ENCODE data around the gene BAIAP2. TPM values are rescaled to one million over a fixed set of nuclear protein-coding genes. Genes with fewer than 3 reads are reported as not detected.

Gene BAIAP2
- polyA plus RNA-seq, 1 donor from 2014 or later = 17.5 TPM

GRCh38 chr17:81150377-81151077 lies 115.6 kb downstream of the BAIAP2 start:
- H3K4me3 ChIP-seq (ENCODE audit: low read length) = no peak overlapping the region
- no peaks in the 10 kb centered on the region for H3K27me3 ChIP-seq (ENCODE audit: insufficient read depth, low read depth, low read length)
- H2AFZ ChIP-seq (ENCODE audit: low read depth, low read length) = no peak overlapping the region
- H3F3A ChIP-seq (ENCODE audit: insufficient read depth, low read length, poor library complexity, severe bottlenecking) = no peaks in the 10 kb centered on the region
- no peaks in the 10 kb centered on the region for H3K9me2 ChIP-seq (ENCODE audit: insufficient read depth, low read length)
- H3K9me3 ChIP-seq (ENCODE audit: low read length) = no peaks in the 10 kb centered on the region
- no peaks in the 10 kb centered on the region for H4K20me1 ChIP-seq (ENCODE audit: insufficient read depth)
- H3K27ac ChIP-seq (ENCODE audit: low read length) = no peak overlapping the region
- H3K36me3 ChIP-seq (ENCODE audit: insufficient read depth, low read length) = no peaks in the 10 kb centered on the region
- TF ChIP-seq EP300 (conservative IDR thresholded peaks at IDR 0.05; ENCODE audit: poor library complexity, severe bottlenecking) (no peak), TAF1 (IDR thresholded peaks at IDR 0.05; ENCODE audit: low read depth) (no peak), SMC3 (conservative IDR thresholded peaks at IDR 0.05; ENCODE audit: poor library complexity) (no peak), MXI1 (conservative IDR thresholded peaks at IDR 0.05; ENCODE audit: poor library complexity, severe bottlenecking) (no peak), RAD21 (conservative IDR thresholded peaks at IDR 0.05) (no peak), REST (IDR thresholded peaks at IDR 0.05; ENCODE audit: borderline replicate concordance) (no peak), POLR2AphosphoS5 (IDR thresholded peaks at IDR 0.05) (no peak), CTCF (IDR thresholded peaks at IDR 0.05; ENCODE audit: poor library complexity, severe bottlenecking) (no peak), EZH2 (IDR thresholded peaks at IDR 0.05; ENCODE audit: borderline replicate concordance, insufficient read depth, low read length, poor library complexity, severe bottlenecking) (no peak)
- no peak overlapping the region for H3K9ac ChIP-seq (ENCODE audit: low read length)
- no peaks in the 10 kb centered on the region for H3K79me2 ChIP-seq (replicated peaks; ENCODE audit: insufficient read depth, low read length)
- no peak overlapping the region for H3K4me2 ChIP-seq (ENCODE audit: low read length)

- Histone ChIP-seq H3K4me3 (ENCODE audit: low read length) (no peak overlapping the region), H3K27ac (ENCODE audit: low read length) (no peak overlapping the region), H4K20me1 (ENCODE audit: insufficient read depth) (no peaks in the 10 kb centered on the region), H3K9me3 (ENCODE audit: low read length) (no peaks in the 10 kb centered on the region), H3K27me3 (ENCODE audit: insufficient read depth, low read depth, low read length) (no peaks in the 10 kb centered on the region), H3K36me3 (ENCODE audit: insufficient read depth, low read length) (no peaks in the 10 kb centered on the region), H3K79me2 (replicated peaks; ENCODE audit: insufficient read depth, low read length) (no peaks in the 10 kb centered on the region), H3K9ac (ENCODE audit: low read length) (no peak overlapping the region), H3F3A (ENCODE audit: insufficient read depth, low read length, poor library complexity, severe bottlenecking) (no peaks in the 10 kb centered on the region), H2AFZ (ENCODE audit: low read depth, low read length) (no peak overlapping the region), H3K4me2 (ENCODE audit: low read length) (no peak overlapping the region), H3K9me2 (ENCODE audit: insufficient read depth, low read length) (no peaks in the 10 kb centered on the region)
- TF ChIP-seq EP300 (conservative IDR thresholded peaks at IDR 0.05; ENCODE audit: poor library complexity, severe bottlenecking) (no peak), REST (IDR thresholded peaks at IDR 0.05; ENCODE audit: borderline replicate concordance) (no peak), EZH2 (IDR thresholded peaks at IDR 0.05; ENCODE audit: borderline replicate concordance, insufficient read depth, low read length, poor library complexity, severe bottlenecking) (no peak), POLR2AphosphoS5 (IDR thresholded peaks at IDR 0.05) (no peak)
These were observed 116.3 kb downstream of the BAIAP2 start for GRCh38 chr17:81151278-81151677.
